Measurements from ENCODE around the gene CRAT. TPM values are rescaled to one million over a fixed set of nuclear protein-coding genes. Genes with fewer than 3 reads are reported as not detected.

CRAT gene
- total and polyA plus RNA-seq, 2 of the 4 experiments (the other 2 are of a cell fraction) = 18.8 to 41.6 TPM

- intact Hi-C loops (cut with micrococcal nuclease) = no loop called here
Observed at GRCh38 chr9:129097671-129098306, 12.8 kb downstream of the CRAT start.

More at GRCh38 chr9:129097671-129098306, 12.8 kb downstream of the CRAT start:
- dilution Hi-C loops (cut with HindIII; ENCODE audit: low sequenced_read_pairs, unreplicated experiment) (no loop called here), in situ Hi-C loops (cut with MboI; ENCODE audit: low sequenced_read_pairs) (no loop called here)
- Histone ChIP-seq H3K18ac (ENCODE audit: low read depth, low read length) (no peak overlapping the region), H3K27me3 (ENCODE audit: control insufficient read depth, insufficient read depth, low read length) (no peaks in the 10 kb centered on the region), H3K27ac (ENCODE audit: insufficient read depth, low read length) (no peak overlapping the region), H4K91ac (ENCODE audit: insufficient read depth, low read depth, low read length) (no peak overlapping the region), H4K5ac (ENCODE audit: low read depth, low read length) (no peak overlapping the region), H3K79me1 (ENCODE audit: low read depth in 1 of 2, low read length in 2 of 2) (no peaks in the 10 kb centered on the region), H2AK9ac (replicated peaks; ENCODE audit: low read depth, low read length, poor library complexity) (no peak overlapping the region), H3K56ac (ENCODE audit: extremely low read depth, insufficient read depth, low read length) (no peak overlapping the region), H3K4me3 (ENCODE audit: insufficient read depth, low read depth, low read length) (no peak overlapping the region), H2BK120ac (ENCODE audit: low read depth, low read length) (no peak overlapping the region), H3K14ac (replicated peaks; ENCODE audit: low read depth, low read length) (no peak overlapping the region), H2AK5ac (ENCODE audit: low read depth, low read length) (no peak overlapping the region), H3K4me2 (ENCODE audit: low read depth, low read length) (no peak overlapping the region), H2BK5ac (ENCODE audit: low read depth, low read length, poor library complexity, severe bottlenecking) (no peak overlapping the region), H3K9me3 (ENCODE audit: control insufficient read depth, insufficient read depth, low read length) (no peaks in the 10 kb centered on the region), H3K4me1 (ENCODE audit: control insufficient read depth, insufficient read depth, low read length) (no peaks in the 10 kb centered on the region), H2BK15ac (ENCODE audit: low read depth, low read length) (no peak overlapping the region), H3K9ac (ENCODE audit: low read depth, low read length) (no peak overlapping the region), H3K36me3 (ENCODE audit: control insufficient read depth, insufficient read depth, low read length) (peaks cover 38% of the 10 kb centered on the region), H3K4ac (ENCODE audit: low read depth, low read length) (no peak overlapping the region), H4K8ac (ENCODE audit: low read depth in 2 of 2, low read length in 2 of 2) (no peak overlapping the region), H3K9me1 (ENCODE audit: insufficient read depth, low read length) (no peaks in the 10 kb centered on the region), H4K20me1 (ENCODE audit: insufficient read depth, low read length) (no peaks in the 10 kb centered on the region), H2AFZ (replicated peaks; ENCODE audit: low read length, poor library complexity) (no peak overlapping the region), H3K23ac (ENCODE audit: low read depth, low read length) (no peak overlapping the region), H2BK20ac (ENCODE audit: low read depth, low read length) (no peak overlapping the region)
- ChIA-PET POLR2A (ENCODE audit: unreplicated experiment) (no interaction called here), CTCF (no interaction called here)
- no TSS peak for BruUV-seq (replicated peaks)
- no peak for ATAC-seq (ENCODE audit: low read depth)
- no peak for TF ChIP-seq ELK1 (IDR thresholded peaks at IDR 0.05; ENCODE audit: borderline replicate concordance, low read depth, low read length)
- no peak for TF ChIP-seq BHLHE40 (IDR thresholded peaks at IDR 0.05; ENCODE audit: low read depth, low read length)
- TF ChIP-seq RFX5 (IDR thresholded peaks at IDR 0.05; ENCODE audit: low read depth, low read length) = no peak
- no peak for TF ChIP-seq USF2 (IDR thresholded peaks at IDR 0.05; ENCODE audit: low read depth, low read length)
- no peak for TF ChIP-seq NFE2L2 (IDR thresholded peaks at IDR 0.05; ENCODE audit: low read depth, low read length)
- TF ChIP-seq MAZ (IDR thresholded peaks at IDR 0.05; ENCODE audit: borderline replicate concordance, low read depth, low read length) = no peak
- TF ChIP-seq CHD1 (IDR thresholded peaks at IDR 0.05; ENCODE audit: low read depth, low read length) = no peak
- TF ChIP-seq MAFK (IDR thresholded peaks at IDR 0.05; ENCODE audit: low read depth, low read length) = no peak
- no peak for TF ChIP-seq SMC3 (IDR thresholded peaks at IDR 0.05; ENCODE audit: low read depth, low read length)
- no peak for DNase-seq
- 98% methylated on average over 7 of the region's 16 CpGs; no CpG with 5 or more reads in 1 of the 2 experiments for WGBS, 2 experiments (ENCODE audit: extremely low coverage in 2 of 2, insufficient read length in 1 of 2)

All from IMR-90 (cell line).